GM15510 (cell line): ENCODE data around the gene GRK4.

Experiments used
- POLR2A ChIP-seq: IDR thresholded peaks from 3 replicates; pipeline ENCODE4 v1.6.1; 2011; ENCODE audit warnings: borderline replicate concordance; ENCODE audit not compliant: insufficient read length; ENCODE audit errors: extremely low read depth

GRK4 gene

DNA sequence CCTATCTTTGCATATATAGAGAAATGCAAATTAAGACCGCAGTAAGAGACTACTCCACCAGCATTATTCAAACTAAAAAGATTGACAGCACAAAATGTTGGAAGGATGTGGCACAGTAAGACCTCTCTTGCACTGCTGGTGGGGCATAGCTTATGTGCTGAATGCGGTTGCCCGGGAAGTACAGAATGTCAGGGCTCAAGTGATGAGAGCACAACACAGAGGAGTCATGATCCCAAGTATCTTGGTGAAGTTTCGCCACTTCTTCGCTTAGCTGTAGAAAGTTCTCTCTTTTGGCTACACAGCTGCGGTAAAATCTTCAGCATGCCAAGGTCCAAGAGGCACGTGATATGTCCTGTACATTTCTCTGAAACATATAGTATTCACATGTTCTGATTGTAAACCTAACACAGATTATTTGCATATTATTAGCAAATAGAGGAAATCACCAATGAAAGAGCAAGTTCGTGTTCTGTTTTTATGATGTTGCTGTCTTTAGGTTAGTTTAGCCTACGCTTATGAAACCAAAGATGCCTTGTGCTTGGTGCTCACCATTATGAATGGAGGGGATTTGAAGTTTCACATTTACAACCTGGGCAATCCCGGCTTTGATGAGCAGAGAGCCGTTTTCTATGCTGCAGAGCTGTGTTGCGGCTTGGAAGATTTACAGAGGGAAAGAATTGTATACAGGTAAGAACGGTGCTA, 55.9 kb downstream of the GRK4 start:
- TF ChIP-seq POLR2A: no peak

DNA sequence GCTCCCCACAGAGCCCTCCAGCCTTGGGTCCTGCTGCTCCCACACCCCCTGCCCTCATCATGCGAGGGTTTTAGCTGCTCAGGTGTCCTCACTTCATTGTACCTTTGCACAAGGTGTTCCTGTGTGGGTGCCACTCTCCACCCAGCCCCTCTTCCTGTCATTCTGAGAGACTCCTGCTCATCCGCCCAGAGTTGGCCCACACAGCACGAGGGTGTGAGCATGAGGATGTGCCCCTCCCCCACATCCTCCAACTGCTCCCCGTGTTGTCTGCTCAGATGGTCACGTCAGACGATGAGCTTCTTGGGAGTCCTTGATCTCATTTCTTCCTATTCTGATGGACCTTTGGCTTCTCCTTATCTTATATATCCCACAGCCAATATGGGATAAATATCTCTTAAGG, 57.8 kb downstream of the GRK4 start:
- no peak for TF ChIP-seq POLR2A

DNA sequence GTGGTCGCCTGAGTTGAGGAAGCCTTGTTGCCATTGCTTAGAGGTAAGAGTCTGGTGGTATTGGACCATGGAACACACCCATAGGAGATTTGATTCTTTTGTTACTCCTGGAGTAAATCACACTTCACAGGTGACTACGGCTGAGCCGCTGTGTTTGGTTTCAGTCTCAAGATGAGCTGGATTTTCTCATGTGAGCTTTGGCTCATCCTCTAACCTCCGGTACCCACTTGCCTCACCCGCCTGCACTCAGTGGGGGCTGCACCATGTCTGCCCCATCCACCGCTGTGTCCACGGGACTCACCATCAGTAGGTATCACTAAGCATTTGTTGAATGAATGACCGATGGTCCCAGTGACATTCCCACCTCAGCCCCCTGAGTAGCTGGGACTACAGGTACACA, 58.3 kb downstream of the GRK4 start:
- TF ChIP-seq POLR2A: no peak

- no peak for TF ChIP-seq POLR2A
Observed at GRCh38 chr4:3022112-3022511, 58.7 kb downstream of the GRK4 start.

- no peak for TF ChIP-seq POLR2A
Observed at GRCh38 chr4:3022651-3023050, 59.3 kb downstream of the GRK4 start.

DNA sequence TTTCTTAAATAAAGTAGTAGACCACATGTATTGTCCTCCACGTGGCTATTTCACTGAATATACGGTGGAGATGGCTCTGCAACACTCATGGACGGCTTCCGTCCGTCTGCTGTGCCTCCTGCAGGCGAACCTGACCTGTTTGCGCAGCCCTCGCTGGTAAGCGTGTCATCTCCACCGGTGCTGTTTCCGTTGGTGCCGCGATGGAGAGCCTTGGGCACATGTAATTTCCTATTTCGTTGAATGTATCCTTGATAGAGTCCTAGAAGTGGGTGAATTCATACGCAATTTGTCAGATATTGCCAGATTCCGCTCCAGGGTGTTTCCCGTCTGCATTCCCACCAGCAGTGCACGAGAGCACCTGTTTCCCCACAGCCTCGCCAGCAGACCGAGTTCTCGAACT, 62.5 kb downstream of the GRK4 start:
- no peak for TF ChIP-seq POLR2A

- TF ChIP-seq POLR2A: no peak
Observed at GRCh38 chr4:3026540-3026939, 63.2 kb downstream of the GRK4 start.

DNA sequence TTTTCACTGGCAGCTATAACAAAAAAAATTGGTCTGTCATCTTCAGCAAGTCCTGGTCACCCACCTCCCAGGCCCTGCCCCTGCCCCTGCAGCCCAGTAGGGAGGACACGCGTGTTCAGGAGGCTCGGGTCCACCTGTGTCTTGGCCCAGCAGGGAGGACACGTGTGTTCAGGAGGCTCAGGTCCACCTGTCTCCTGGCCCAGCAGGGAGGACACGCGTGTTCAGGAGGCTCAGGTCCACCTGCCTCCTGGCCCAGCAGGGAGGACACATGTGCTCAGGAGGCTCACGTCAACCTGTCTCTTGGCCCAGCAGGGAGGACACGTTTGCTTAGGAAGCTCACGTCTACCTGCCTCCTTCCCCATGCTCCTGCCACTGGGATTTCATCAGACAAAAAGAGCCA, 66.1 kb downstream of the GRK4 start:
- TF ChIP-seq POLR2A: no peak

DNA sequence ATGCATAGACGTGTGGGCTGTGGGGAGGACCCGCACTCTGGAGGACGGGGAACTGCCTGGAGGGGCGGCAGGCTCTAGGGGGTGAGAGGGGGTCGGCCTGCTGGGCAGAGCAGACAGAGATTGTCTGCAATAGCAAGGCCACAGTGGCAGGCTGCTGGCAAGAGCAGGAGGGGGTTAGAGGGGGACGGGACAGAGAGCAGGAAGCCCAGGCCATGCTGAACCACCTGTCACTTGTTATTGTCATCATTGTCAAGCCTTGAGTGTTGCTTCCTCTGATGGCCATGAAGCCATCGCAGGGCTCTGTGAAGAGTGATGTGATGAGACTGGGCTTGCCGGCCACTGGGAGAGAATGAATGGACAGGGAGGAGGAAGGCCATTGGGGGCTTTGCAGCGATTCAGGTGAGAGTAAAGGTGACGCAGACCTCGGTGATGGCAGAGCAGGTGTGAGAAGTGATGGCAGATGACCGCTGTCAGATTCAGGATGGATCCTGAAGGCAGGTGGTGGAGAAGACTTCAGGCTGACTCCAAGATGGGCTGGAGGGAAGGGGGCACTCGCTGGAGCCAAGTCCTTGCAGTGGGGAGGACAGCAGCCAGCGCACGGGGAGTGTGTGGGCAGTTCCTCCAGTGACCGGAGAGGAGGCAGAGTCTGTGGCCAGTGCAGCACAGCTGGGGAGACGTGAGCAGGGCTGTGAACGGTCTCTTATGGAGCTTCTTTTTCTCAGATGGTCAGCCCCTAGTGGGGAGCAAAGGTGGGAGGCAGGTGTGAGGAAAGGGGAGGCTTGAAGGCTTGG, 67.4 kb downstream of the GRK4 start:
- no peak for TF ChIP-seq POLR2A

- no peak for TF ChIP-seq POLR2A
Observed at GRCh38 chr4:3031357-3032082, 68.1 kb downstream of the GRK4 start.

DNA sequence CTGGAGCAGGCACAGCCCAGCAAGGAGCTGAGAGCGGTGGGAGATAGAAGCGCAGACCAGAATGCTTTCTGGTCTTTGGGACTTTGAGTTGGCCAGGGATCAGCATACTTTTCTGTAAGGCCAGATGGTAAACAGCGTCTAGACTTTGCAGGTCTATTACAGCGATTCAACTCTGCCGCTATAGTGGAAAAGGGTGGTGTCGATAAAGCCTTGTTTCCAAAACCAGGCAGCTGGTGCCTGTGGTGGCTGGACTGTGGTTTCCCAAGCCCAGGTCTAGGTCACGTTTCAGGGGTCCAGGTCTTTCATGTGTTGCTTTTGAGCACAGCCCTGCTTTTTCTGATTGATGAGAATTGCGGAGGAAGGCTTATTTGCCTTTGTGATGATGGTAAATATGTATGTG, 70.9 kb downstream of the GRK4 start:
- TF ChIP-seq POLR2A: no peak

DNA sequence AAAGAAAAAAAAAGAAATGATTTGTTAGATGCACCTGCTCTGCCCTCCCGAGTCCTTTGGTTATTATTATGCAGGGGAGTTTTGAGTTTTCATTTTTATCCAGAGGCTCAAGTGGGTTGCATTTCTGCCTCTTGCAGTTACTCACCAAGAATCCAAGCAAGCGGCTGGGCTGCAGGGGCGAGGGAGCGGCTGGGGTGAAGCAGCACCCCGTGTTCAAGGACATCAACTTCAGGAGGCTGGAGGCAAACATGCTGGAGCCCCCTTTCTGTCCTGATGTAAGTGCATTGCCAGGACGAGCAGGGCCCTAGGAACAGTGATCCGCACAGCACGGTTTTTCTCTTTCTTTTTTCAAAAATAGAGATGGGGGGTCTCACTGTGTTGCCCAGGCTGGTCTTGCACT, 71.9 kb downstream of the GRK4 start:
- no peak for TF ChIP-seq POLR2A

DNA sequence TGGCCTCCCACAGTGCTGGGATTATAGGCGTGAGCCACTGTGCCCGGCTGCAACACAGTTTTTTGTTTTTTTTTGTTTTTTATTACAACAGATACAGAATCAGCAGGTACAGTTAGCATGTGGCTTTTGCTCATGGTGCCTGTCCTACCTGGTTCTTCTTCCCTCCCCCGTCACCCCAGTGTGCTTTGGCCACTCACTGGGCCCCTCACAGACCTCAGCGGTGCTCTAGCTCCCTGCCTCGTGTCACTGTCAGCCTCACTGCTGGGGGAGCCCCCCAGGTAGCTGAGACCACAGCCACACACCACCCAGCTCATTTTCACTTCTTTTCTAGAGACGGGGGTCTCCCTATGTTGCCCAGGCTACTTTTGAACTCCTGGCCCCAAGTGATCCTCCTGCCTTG, 72.3 kb downstream of the GRK4 start:
- TF ChIP-seq POLR2A: no peak

DNA sequence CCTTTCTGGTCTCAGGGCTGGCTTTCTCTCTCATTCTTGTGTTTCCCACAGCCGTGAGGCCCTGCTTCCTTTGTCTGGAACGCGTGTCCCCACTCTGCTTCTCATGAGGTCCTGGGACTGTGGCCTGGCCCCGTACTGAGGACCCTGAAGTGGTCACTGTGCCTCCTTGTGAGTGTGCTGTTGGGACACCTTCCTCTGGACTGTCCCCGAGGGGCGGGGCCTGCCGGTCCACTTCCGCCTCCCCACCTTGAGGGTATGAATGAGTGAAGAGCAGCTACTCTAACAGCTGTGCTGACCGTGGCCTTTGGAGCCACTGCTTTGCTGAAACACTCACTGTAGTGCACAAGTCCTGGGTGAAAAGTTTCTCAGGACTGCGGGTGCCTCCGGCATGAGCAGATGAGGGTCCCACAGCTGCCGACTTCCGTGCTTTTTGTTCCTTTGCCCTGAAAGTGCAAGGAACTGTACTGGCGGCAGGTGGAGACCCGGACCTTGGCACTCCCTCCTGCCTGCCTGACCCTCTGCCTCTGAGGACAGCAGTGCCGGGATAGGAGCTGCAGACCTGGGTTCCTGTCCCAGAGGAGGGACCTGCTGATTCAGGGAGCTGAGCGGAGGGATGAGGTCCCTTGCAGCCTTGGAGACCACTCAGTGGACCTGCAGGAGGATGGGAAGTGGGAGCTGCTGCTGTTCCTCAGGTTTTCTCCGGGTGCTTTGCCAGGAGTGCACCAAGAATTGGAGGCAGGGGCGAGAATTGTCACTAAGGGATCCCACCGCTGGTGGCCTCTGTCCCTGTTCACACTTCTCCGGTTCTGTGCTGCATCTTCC, 73.0 kb downstream of the GRK4 start:
- no peak for TF ChIP-seq POLR2A
